Spinal cord (tissue), 10 donors: Measurements from ENCODE around the gene LGR6. TPM values are rescaled to one million over a fixed set of nuclear protein-coding genes. Genes with fewer than 3 reads are reported as not detected.

ENCODE experiments used
- DNase-seq, 6 donors: peaks; one replicate each; pipeline versions ENCODE4 v3.0.0 to v3.0.0-alpha.2; 2013 to 2015; ENCODE audit warnings: low spot score in 6 of 6, low read depth in 4 of 6
- H3K27ac ChIP-seq: one replicate; pipeline ENCODE4 v1.5.1; 2013; ENCODE audit warnings: low read depth, low read length, control low read depth
- H3K27me3 ChIP-seq: one replicate; pipeline ENCODE4 v1.6.1; 2013; ENCODE audit warnings: low read length; ENCODE audit not compliant: control insufficient read depth, insufficient read depth
- H3K36me3 ChIP-seq: one replicate; pipeline ENCODE4 v1.6.1; 2013; ENCODE audit warnings: low read length; ENCODE audit not compliant: control insufficient read depth, insufficient read depth
- H3K4me1 ChIP-seq: one replicate; pipeline ENCODE4 v1.6.1; 2013; ENCODE audit warnings: low read length; ENCODE audit not compliant: control insufficient read depth, insufficient read depth
- H3K4me3 ChIP-seq: one replicate; pipeline ENCODE4 v1.5.1; 2013; ENCODE audit warnings: low read depth, low read length, control low read depth
- H3K9me3 ChIP-seq: one replicate; pipeline ENCODE4 v1.6.1; 2013; ENCODE audit warnings: low read length; ENCODE audit not compliant: control insufficient read depth, insufficient read depth
- whole genome bisulfite sequencing: methylation state at CpG from one replicate; pipeline ENCODE4 v1.1.5; 2013; ENCODE audit warnings: missing lambda C conversion rate; ENCODE audit not compliant: insufficient coverage; 5-methylcytosine and 5-hydroxymethylcytosine counted together
- polyA plus RNA-seq, 2 donors: library from polyadenylated mRNA; unstranded; fragments of 120-200 nt; gene quantifications; one replicate each; pipeline ENCODE4 v1.2.1, GENCODE V29; 2013; ENCODE audit not compliant: insufficient read length in 2 of 2
- total RNA-seq, 2 donors: library from RNA; depleted of rRNA in 1 of 2; stranded (reverse); fragments of 120-200 nt in 1 of 2; fragments of >200 nt in 1 of 2; gene quantifications; one replicate each; pipeline versions ENCODE4 v1.2.3 to v1.2.4, GENCODE V29; 2013 to 2014
- donor health status: healthy.

LGR6 gene
- total and polyA plus RNA-seq, 4 donors, result 1.0 to 6.1 (median 3.7) TPM

GRCh38 chr1:202227997-202228401 lies 34.4 kb downstream of the LGR6 start:
- Histone ChIP-seq H3K27me3 (no peaks in the 10 kb centered on the region), H3K27ac (no peak overlapping the region), H3K4me1 (no peaks in the 10 kb centered on the region), H3K36me3 (no peaks in the 10 kb centered on the region), H3K9me3 (no peaks in the 10 kb centered on the region), H3K4me3 (no peak overlapping the region)
- DNase-seq, result no peak
- WGBS, result no CpG with 5 or more reads among the region's 2 CpGs

GRCh38 chr1:202228484-202229122 lies 35.0 kb downstream of the LGR6 start:
- Histone ChIP-seq H3K27me3 (no peaks in the 10 kb centered on the region), H3K27ac (no peak overlapping the region), H3K9me3 (no peaks in the 10 kb centered on the region), H3K36me3 (no peaks in the 10 kb centered on the region), H3K4me1 (no peaks in the 10 kb centered on the region), H3K4me3 (no peak overlapping the region)
- DNase-seq, result no peak
- 85% methylated on average over 6 of the region's 7 CpGs for WGBS

- Histone ChIP-seq H3K27me3 (no peaks in the 10 kb centered on the region), H3K4me3 (no peak overlapping the region), H3K9me3 (no peaks in the 10 kb centered on the region), H3K4me1 (no peaks in the 10 kb centered on the region), H3K36me3 (no peaks in the 10 kb centered on the region), H3K27ac (no peak overlapping the region)
- DNase-seq, result no peak
- WGBS, result 60% methylated on average over 3 of the region's 5 CpGs
Observed at GRCh38 chr1:202229376-202229775, 35.8 kb downstream of the LGR6 start.

GRCh38 chr1:202230061-202230938 lies 36.7 kb downstream of the LGR6 start:
- no peaks in the 10 kb centered on the region for H3K4me1 ChIP-seq
- H3K27me3 ChIP-seq, result no peaks in the 10 kb centered on the region
- DNase-seq, result no peak
- H3K9me3 ChIP-seq, result no peaks in the 10 kb centered on the region
- no peaks in the 10 kb centered on the region for H3K36me3 ChIP-seq
- H3K4me3 ChIP-seq, result no peak overlapping the region
- H3K27ac ChIP-seq, result no peak overlapping the region
- 91% methylated on average over 8 of the region's 10 CpGs for WGBS

GRCh38 chr1:202230939-202231645 lies 37.5 kb downstream of the LGR6 start:
- 79% methylated on average over 8 of the region's 8 CpGs for WGBS
- Histone ChIP-seq H3K27me3 (no peaks in the 10 kb centered on the region), H3K27ac (no peak overlapping the region), H3K4me1 (no peaks in the 10 kb centered on the region), H3K9me3 (no peaks in the 10 kb centered on the region), H3K4me3 (no peak overlapping the region), H3K36me3 (no peaks in the 10 kb centered on the region)
- DNase-seq, result no peak

- Histone ChIP-seq H3K27me3 (peaks cover 5% of the 10 kb centered on the region), H3K4me3 (no peak overlapping the region), H3K9me3 (no peaks in the 10 kb centered on the region), H3K36me3 (no peaks in the 10 kb centered on the region), H3K27ac (no peak overlapping the region), H3K4me1 (no peaks in the 10 kb centered on the region)
- DNase-seq, result no peak
- 80% methylated on average over 2 of the region's 4 CpGs for WGBS
Observed at GRCh38 chr1:202233171-202233570, 39.6 kb downstream of the LGR6 start.

- Histone ChIP-seq H3K9me3 (no peaks in the 10 kb centered on the region), H3K27me3 (peaks cover 5% of the 10 kb centered on the region), H3K36me3 (no peaks in the 10 kb centered on the region), H3K27ac (no peak overlapping the region), H3K4me1 (no peaks in the 10 kb centered on the region), H3K4me3 (no peak overlapping the region)
- WGBS, result no CpG with 5 or more reads among the region's 2 CpGs
- no peak for DNase-seq
Observed at GRCh38 chr1:202233804-202234203, 40.2 kb downstream of the LGR6 start.

- no peaks in the 10 kb centered on the region for H3K9me3 ChIP-seq
- peaks cover 5% of the 10 kb centered on the region for H3K27me3 ChIP-seq
- H3K36me3 ChIP-seq, result no peaks in the 10 kb centered on the region
- no peak overlapping the region for H3K4me3 ChIP-seq
- no peaks in the 10 kb centered on the region for H3K4me1 ChIP-seq
- H3K27ac ChIP-seq, result no peak overlapping the region
- no CpG with 5 or more reads among the region's 3 CpGs for WGBS
- DNase-seq, result no peak
Observed at GRCh38 chr1:202234331-202235002, 40.9 kb downstream of the LGR6 start.

GRCh38 chr1:202235003-202235660 lies 41.5 kb downstream of the LGR6 start:
- Histone ChIP-seq H3K36me3 (no peaks in the 10 kb centered on the region), H3K27ac (no peak overlapping the region), H3K27me3 (peaks cover 5% of the 10 kb centered on the region), H3K4me1 (no peaks in the 10 kb centered on the region), H3K4me3 (no peak overlapping the region), H3K9me3 (no peaks in the 10 kb centered on the region)
- 80% methylated on average over 6 of the region's 7 CpGs for WGBS
- DNase-seq, result no peak
